Lower leg skin (tissue), 4 donors: ENCODE data around the gene RGP1. TPM values are rescaled to one million over a fixed set of nuclear protein-coding genes. Genes with fewer than 3 reads are reported as not detected.

Source experiments
- DNase-seq, 2 donors: peaks; one replicate each; pipeline ENCODE4 v3.0.0-alpha.2; 2019; ENCODE audit warnings: low spot score in 2 of 2
- H3K4me3 ChIP-seq: fragments of 200-600 bp; sonication (generic); 2 replicates; pipeline ENCODE4 v1.5.1; 2017; ENCODE audit warnings: mild to moderate bottlenecking, low read depth; ENCODE audit not compliant: poor library complexity, severe bottlenecking
- CTCF ChIP-seq, 3 donors: fragments of 450-650 bp; IDR thresholded peaks; one replicate each; pipeline ENCODE4 v1.5.1; 2016; ENCODE audit warnings: antibody characterized with exemption in 3 of 3, mild to moderate bottlenecking in 3 of 3, moderate library complexity in 2 of 3
- POLR2A ChIP-seq, 2 donors: fragments of 450-650 bp; IDR thresholded peaks; one replicate each; pipeline ENCODE4 v1.6.1; 2016 to 2017; ENCODE audit warnings: antibody characterized with exemption in 2 of 2, mild to moderate bottlenecking in 1 of 2, moderate library complexity in 1 of 2
- WGBS, 2 donors: methylation state at CpG; one replicate each; pipeline ENCODE4 v1.1.5; 2018; 5-methylcytosine and 5-hydroxymethylcytosine counted together
- intact Hi-C: fragments of 100-400 bp; cut with DNase I; formaldehyde crosslinking; loops from one replicate; pipeline ENCODE4 v1.15.0; 2023; ENCODE audit warnings: low total_unique reads
- total RNA-seq, 4 donors: library from RNA; depleted of rRNA; stranded (reverse); fragments of >200 nt; gene quantifications; one replicate each; pipeline ENCODE4 v1.1.0, GENCODE V29; 2016

Gene RGP1
- total RNA-seq, 4 donors from 2014 or later: 17.1 to 26.4 (median 22.1) TPM

DNA sequence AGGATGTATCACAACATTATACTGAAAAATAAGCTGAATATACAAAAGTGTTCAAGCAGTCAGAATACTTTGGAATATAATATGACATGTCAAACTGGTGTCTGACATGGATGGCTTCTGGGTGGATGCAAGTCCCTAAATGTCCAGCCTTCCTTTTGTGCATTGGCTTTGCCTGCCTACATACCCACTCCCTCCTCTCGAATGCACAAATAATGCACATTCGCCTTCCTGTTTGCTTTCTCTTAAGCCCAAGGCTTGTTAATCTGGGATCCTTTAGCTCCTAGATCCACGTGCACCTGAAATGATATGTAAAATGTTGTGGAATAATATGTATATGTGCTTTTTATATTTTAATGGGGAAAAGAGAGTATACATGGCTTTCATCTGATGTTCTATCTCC is 29.4 kb downstream of the RGP1 start:
- WGBS, 2 donors: 90 to 94% methylated on average over 3 of the region's 3 CpGs
- intact Hi-C loops: no loop called here
- DNase-seq: no peak
- no peak overlapping the region for H3K4me3 ChIP-seq
- TF ChIP-seq CTCF (IDR thresholded peaks at IDR 0.05) (no peak), POLR2A (IDR thresholded peaks at IDR 0.05) (no peak)

DNA sequence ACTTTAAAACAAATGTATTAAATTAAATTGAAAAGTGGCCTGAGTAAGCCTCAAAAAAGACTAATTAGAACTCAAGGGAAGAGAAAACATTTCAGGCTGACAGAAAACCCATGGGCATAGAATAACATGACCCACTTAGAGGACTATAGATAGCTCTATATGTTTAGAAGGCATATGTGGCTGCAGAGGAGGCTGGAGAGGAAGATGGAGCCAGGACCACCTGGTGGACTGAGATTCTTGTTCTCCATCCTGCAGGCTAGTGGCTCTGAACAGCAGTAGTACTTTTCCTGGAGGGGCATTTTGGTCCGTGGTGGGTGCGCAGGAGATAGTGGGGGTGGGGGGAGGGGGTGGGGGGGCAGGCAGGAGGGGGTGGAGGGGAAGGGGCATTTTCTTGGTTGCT is 32.0 kb downstream of the RGP1 start:
- TF ChIP-seq CTCF (IDR thresholded peaks at IDR 0.05): no peak
- no peak for TF ChIP-seq POLR2A (IDR thresholded peaks at IDR 0.05)
- intact Hi-C loops: no loop called here
- no peak overlapping the region for H3K4me3 ChIP-seq
- DNase-seq: no peak
- WGBS, 2 donors: 67 to 85% methylated on average over 2 of the region's 2 CpGs

GRCh38 chr9:35783418-35783817 is 34.3 kb downstream of the RGP1 start:
- DNase-seq: no peak
- TF ChIP-seq CTCF (IDR thresholded peaks at IDR 0.05) (no peak), POLR2A (IDR thresholded peaks at IDR 0.05) (no peak)
- no peak overlapping the region for H3K4me3 ChIP-seq
- intact Hi-C loops: no loop called here

- WGBS, 2 donors: 88 to 93% methylated on average over 2 of the region's 2 CpGs
Observed at GRCh38 chr9:35789541-35789940, 40.5 kb downstream of the RGP1 start.

DNA sequence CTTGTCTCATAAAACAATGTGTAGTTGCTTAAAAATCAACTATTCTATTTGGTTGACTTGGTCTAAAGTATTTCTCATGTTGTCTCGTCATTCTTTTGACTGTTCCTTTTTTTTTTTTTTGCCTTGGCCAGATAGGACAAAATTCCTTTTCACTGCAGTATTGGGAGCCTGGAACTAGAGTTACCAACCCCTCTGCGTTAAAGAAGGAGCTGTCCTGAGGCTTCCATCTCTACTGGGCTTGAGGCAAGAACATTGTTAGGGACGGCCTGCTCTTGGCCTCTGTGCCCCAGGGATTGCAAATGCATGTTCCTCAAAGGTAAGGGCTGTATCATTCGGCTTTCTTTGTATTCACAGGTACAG is 40.9 kb downstream of the RGP1 start:
- no peak for DNase-seq
- TF ChIP-seq POLR2A (IDR thresholded peaks at IDR 0.05) (no peak), CTCF (IDR thresholded peaks at IDR 0.05) (no peak)
- intact Hi-C loops: loop anchor here (5.0 kb wide), 2 partner anchors 92 to 157 kb away; no protein-coding TSS in a partner anchor
- 26 to 30% methylated on average over 4 of the region's 4 CpGs for WGBS, 2 donors
- H3K4me3 ChIP-seq: no peak overlapping the region

More at GRCh38 chr9:35789541-35789940, 40.5 kb downstream of the RGP1 start:
- H3K4me3 ChIP-seq: no peak overlapping the region
- no peak for DNase-seq
- TF ChIP-seq CTCF (IDR thresholded peaks at IDR 0.05) (no peak), POLR2A (IDR thresholded peaks at IDR 0.05) (no peak)
- intact Hi-C loops: no loop called here
